NB4 (cell line): Measurements from ENCODE around the gene ATG13.

ENCODE experiments used
- CTCF ChIP-seq: IDR thresholded peaks from one replicate; pipeline ENCODE4 v1.5.1; 2012; ENCODE audit warnings: low read depth, low read length
- POLR2A ChIP-seq: IDR thresholded peaks from 2 replicates; pipeline ENCODE4 v1.6.1; 2011; ENCODE audit warnings: mild to moderate bottlenecking; ENCODE audit not compliant: insufficient read length; ENCODE audit errors: extremely low read depth

GRCh38 chr11:46680164-46680760 is 62.9 kb downstream of the ATG13 start:
- TF ChIP-seq CTCF (no peak), POLR2A (no peak)
